SU-DHL-6 (cell line): ENCODE measurements around the gene SCAPER.

Experiments used
- EZH2phosphoT487 ChIP-seq: fragments of 200-600 bp; sonication (generic), shearing (Covaris generic); conservative IDR thresholded peaks from 2 replicates; pipeline ENCODE4 v1.6.1; 2018; ENCODE audit warnings: mild to moderate bottlenecking, antibody characterized with exemption, low read length, moderate library complexity, mixed read lengths
- TF ChIP-seq, protein P1 (sequence below): fragments of 200-600 bp; sonication (generic); IDR thresholded peaks from one replicate; pipeline ENCODE4 v1.5.1; 2017; ENCODE audit warnings: antibody characterized with exemption, mild to moderate bottlenecking, low read length, moderate library complexity; ENCODE audit not compliant: insufficient read depth, poor library complexity, severe bottlenecking

DNA sequence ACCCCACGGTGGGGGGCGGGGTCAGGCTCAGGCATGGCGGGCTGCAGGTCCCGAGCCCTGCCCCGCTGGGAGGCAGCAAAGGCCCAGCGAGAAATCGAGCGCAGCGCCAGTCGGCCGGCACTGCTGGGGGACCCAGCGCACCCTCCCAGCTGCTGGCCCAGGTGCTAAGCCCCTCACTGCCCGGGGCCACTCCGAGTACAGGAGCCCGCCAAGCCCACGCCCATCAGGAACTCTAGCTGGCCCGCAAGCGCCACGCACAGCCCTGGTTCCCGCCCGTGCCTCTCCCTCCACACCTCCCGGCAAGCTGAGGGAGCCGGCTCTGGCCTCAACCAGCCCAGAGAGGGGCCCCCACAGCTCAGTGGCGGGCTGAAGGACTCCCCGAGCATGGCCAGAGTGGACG lies 29.2 kb downstream of the SCAPER start:
- TF ChIP-seq, protein P1, sequence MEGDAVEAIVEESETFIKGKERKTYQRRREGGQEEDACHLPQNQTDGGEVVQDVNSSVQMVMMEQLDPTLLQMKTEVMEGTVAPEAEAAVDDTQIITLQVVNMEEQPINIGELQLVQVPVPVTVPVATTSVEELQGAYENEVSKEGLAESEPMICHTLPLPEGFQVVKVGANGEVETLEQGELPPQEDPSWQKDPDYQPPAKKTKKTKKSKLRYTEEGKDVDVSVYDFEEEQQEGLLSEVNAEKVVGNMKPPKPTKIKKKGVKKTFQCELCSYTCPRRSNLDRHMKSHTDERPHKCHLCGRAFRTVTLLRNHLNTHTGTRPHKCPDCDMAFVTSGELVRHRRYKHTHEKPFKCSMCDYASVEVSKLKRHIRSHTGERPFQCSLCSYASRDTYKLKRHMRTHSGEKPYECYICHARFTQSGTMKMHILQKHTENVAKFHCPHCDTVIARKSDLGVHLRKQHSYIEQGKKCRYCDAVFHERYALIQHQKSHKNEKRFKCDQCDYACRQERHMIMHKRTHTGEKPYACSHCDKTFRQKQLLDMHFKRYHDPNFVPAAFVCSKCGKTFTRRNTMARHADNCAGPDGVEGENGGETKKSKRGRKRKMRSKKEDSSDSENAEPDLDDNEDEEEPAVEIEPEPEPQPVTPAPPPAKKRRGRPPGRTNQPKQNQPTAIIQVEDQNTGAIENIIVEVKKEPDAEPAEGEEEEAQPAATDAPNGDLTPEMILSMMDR, result no peak
- no peak for TF ChIP-seq EZH2phosphoT487
